GM06990 (cell line): ENCODE results near the gene COMMD9.

Experiments
- DNase-seq: peaks from one replicate; pipeline ENCODE4 v3.0.0-alpha.2; 2011; ENCODE audit not compliant: insufficient read length; ENCODE audit errors: extremely low read depth
- H3K27me3 ChIP-seq: replicated peaks from 2 replicates; pipeline ENCODE4 v1.6.0; 2011; ENCODE audit warnings: low read length; ENCODE audit not compliant: control insufficient read depth, insufficient read depth
- H3K36me3 ChIP-seq: 2 replicates; pipeline ENCODE4 v1.5.1; 2011; ENCODE audit warnings: low read length; ENCODE audit not compliant: control insufficient read depth, insufficient read depth
- H3K4me3 ChIP-seq: replicated peaks from 2 replicates; pipeline ENCODE4 v1.5.1; 2011; ENCODE audit warnings: low read depth, mild to moderate bottlenecking, control low read depth, low read length
- TF ChIP-seq, protein P1 (sequence below): IDR thresholded peaks from 2 replicates; pipeline ENCODE4 v1.5.1; 2011; ENCODE audit warnings: low read length, control low read depth, mild to moderate bottlenecking, inconsistent platforms; ENCODE audit not compliant: insufficient read depth, poor library complexity, severe bottlenecking

Gene COMMD9

DNA sequence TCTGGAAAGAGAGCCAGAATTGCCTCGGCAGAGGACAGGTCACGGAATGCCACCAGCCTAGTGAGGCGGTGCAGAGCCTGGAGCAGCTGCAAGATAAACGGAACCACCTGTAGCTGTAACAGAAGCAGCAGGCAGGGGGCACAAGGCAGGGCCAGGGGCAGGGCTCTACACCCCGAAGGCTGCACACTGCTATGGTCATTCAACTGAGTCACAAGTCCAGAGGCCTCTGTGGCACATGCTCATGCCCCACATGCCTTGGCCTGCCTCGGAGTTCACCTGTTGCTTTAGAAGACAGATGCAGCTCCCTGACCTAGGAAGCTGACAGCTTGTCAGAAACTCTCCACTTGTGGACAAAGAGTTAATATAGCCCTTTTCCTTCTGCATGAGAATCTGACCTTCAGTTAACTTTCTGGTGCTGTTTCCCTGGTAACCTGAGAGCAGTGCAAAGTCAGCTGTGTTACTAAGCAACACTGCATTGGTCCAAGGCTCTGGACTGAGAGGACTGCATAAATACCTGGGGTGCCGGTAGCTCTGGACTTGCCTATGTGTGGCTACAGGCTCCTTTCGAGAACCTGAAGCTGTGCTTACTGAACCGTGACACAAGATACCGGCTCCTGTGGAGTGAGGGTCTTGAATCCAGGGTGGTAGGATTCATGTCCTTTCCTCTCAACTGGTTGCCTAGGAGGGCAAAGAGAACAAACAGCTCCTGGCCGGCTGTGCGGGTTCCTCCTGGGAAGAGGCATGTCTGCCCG is 10.5 kb downstream of the COMMD9 start:
- DNase-seq = no peak
- H3K36me3 ChIP-seq = peaks cover 2% of the 10 kb centered on the region

DNA sequence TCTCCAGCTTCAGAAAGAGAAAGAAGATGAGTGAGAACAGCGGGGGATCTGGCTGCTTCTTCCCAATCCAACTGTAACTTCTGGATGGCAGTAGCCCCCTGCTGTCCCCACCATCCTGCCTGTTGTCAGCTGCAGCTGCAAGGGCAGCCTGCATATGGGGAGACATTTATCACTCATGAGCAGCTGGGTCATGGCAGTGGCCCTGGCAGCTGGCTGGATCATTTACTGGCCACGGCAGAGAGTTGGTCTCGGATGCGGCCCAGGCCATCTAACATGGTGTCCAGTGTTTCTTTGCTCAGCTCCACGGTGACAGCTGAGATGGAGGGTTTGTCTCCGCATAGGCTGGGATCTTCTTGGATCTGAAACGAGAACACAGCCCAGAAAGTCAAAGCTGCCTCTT is 14.8 kb downstream of the COMMD9 start:
- Histone ChIP-seq H3K27me3 (no peaks in the 10 kb centered on the region), H3K4me3 (no peak overlapping the region), H3K36me3 (peaks cover 5% of the 10 kb centered on the region)
- DNase-seq = no peak
- TF ChIP-seq, protein P1, sequence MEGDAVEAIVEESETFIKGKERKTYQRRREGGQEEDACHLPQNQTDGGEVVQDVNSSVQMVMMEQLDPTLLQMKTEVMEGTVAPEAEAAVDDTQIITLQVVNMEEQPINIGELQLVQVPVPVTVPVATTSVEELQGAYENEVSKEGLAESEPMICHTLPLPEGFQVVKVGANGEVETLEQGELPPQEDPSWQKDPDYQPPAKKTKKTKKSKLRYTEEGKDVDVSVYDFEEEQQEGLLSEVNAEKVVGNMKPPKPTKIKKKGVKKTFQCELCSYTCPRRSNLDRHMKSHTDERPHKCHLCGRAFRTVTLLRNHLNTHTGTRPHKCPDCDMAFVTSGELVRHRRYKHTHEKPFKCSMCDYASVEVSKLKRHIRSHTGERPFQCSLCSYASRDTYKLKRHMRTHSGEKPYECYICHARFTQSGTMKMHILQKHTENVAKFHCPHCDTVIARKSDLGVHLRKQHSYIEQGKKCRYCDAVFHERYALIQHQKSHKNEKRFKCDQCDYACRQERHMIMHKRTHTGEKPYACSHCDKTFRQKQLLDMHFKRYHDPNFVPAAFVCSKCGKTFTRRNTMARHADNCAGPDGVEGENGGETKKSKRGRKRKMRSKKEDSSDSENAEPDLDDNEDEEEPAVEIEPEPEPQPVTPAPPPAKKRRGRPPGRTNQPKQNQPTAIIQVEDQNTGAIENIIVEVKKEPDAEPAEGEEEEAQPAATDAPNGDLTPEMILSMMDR = no peak

More for the DNA sequence above, 10.5 kb downstream of the COMMD9 start:
- TF ChIP-seq, protein P1 = no peak
- Histone ChIP-seq H3K4me3 (no peak overlapping the region), H3K27me3 (no peaks in the 10 kb centered on the region)

DNA sequence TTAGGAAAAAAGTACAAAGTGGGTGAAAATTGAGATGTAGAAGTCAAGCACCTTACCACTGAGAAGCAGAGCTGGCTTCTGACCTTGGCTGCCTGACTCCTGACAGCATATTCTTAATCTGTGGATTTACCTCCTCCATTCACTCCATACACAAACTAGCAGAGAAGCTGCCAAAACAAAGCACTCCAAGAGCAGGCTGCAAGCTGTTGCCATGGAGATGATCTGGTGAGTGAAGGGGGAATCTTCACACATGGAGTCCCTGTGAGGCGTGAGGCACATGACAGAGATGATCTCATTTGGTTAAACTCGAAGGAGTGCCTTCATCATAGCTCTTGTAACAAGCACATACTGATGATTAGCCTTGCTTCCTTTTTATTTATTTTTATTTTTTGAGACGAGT is 16.1 kb downstream of the COMMD9 start:
- Histone ChIP-seq H3K27me3 (no peaks in the 10 kb centered on the region), H3K4me3 (no peak overlapping the region), H3K36me3 (peaks cover 5% of the 10 kb centered on the region)
- TF ChIP-seq, protein P1 = no peak
- DNase-seq = no peak

DNA sequence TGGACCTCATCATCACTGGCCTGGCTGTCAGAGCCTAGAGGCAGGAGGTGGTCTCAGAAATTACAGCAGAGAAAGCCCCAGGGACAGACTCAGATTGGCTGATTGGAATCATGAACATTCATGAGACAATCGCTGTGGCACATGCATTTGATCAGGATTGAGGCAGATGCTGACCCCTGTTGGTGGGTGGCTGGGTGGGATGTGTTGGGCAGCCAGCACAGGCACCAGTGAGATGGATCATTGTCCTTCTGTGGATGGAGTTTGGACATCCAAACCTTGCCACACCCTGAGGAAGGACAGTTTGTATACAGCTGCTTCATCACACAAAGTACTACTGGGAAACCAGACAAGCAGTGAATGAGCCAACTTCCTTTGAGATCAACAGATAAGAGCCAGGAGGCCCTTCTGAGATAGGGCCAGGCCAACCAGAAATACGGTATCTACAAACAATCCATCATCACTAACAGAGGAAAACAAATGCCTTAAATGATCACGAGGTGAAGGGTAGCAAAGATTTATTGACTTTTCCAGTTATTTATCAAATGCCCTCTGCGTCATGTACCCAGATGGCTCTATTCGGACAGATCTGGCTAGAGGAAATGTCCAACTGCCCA is 17.3 kb downstream of the COMMD9 start:
- no peak for DNase-seq

DNA sequence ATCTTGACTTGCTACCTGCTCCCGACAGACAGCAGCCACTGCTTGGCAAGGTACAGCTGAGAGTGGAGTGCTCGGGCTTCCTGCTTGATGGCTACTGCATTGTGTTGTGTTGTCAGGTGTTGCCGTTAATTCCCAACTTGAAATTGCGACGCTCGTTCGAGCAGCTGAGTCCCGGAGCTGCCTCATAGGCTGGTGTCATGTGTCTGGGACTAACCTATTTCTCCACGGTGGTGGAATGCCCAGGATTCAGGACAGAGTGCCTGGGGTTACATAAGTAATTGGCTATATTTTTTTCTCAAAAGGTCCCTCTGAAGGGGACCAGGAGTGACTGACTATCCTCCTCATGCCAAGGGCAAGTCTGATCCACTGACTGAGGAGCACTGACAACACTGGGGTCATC is 18.5 kb downstream of the COMMD9 start:
- Histone ChIP-seq H3K27me3 (no peaks in the 10 kb centered on the region), H3K36me3 (peaks cover 3% of the 10 kb centered on the region), H3K4me3 (no peak overlapping the region)
- TF ChIP-seq, protein P1 = no peak
- DNase-seq = no peak

More for the DNA sequence above, 17.3 kb downstream of the COMMD9 start:
- Histone ChIP-seq H3K4me3 (no peak overlapping the region), H3K36me3 (peaks cover 5% of the 10 kb centered on the region), H3K27me3 (no peaks in the 10 kb centered on the region)
- TF ChIP-seq, protein P1 = no peak
